Adipocyte (in vitro differentiated cells): ENCODE results near the gene MPP2.
"Not testable (repeated sequence)": the region's sequence is repeated elsewhere in the genome, so short reads cannot be mapped to it uniquely, and the experiment has no call there.

Source experiments
- DNase-seq: peaks from one replicate; pipeline ENCODE4 v3.0.0-alpha.2; 2015; ENCODE audit warnings: low read depth
- H3K27me3 ChIP-seq: replicated peaks from 2 replicates; pipeline ENCODE4 v1.7.0; 2013; ENCODE audit warnings: mild to moderate bottlenecking, low read length, moderate library complexity; ENCODE audit not compliant: control insufficient read depth, insufficient read depth
- H3K36me3 ChIP-seq: 2 replicates; pipeline ENCODE4 v1.7.0; 2013; ENCODE audit warnings: low read length, mild to moderate bottlenecking, moderate library complexity; ENCODE audit not compliant: control insufficient read depth, insufficient read depth, severe bottlenecking
- H3K4me1 ChIP-seq: 2 replicates; pipeline ENCODE4 v1.7.0; 2013; ENCODE audit warnings: mild to moderate bottlenecking, low read length, moderate library complexity; ENCODE audit not compliant: control insufficient read depth, insufficient read depth
- H3K4me3 ChIP-seq: 2 replicates; pipeline ENCODE4 v1.7.0; 2013; ENCODE audit warnings: mild to moderate bottlenecking, low read length, moderate library complexity
- H3K9ac ChIP-seq: 2 replicates; pipeline ENCODE4 v1.7.0; 2013; ENCODE audit warnings: mild to moderate bottlenecking, low read length, moderate library complexity
- H3K9me3 ChIP-seq: 2 replicates; pipeline ENCODE4 v1.7.0; 2013; ENCODE audit warnings: mild to moderate bottlenecking, low read length, moderate library complexity; ENCODE audit not compliant: control insufficient read depth

The MPP2 gene

DNA sequence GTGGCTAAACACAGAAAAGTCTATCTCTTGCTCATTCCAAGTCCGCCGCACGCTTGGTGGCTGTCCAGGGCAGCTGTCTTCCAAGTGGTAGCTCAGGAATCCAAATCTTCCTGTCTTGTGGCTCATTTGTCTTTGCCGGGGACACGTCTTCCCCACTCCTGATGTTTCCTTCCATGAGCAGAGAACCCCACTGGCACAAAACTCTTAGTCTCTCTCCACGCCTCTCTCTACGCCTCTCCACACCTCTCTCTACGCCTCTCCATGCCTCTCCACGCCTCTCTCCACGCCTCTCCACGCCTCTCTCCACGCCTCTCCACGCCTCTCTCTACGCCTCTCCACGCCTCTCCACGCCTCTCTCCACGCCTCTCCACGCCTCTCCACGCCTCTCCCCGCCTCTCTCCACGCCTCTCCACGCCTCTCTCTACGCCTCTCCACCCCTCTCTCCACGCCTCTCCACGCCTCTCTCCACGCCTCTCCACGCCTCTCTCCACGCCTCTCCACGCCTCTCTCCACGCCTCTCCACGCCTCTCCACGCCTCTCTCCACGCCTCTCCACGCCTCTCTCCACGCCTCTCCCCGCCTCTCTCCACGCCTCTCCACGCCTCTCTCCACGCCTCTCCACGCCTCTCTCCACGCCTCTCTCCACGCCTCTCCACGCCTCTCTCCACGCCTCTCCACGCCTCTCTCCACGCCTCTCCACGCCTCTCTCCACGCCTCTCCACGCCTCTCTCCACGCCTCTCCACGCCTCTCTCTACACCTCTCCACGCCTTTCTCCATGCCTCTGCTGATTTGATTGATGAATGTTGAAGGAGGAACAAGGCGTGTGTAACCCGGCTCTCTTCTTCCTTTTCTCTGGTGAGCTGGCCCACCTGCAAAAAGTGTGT is 65.0 kb downstream of the MPP2 start:
- not testable (repeated sequence) for H3K27me3 ChIP-seq, H3K4me3 ChIP-seq, H3K9me3 ChIP-seq, DNase-seq, H3K36me3 ChIP-seq
- Histone ChIP-seq H3K9ac (peak overlapping the region; percentile 0), H3K4me1 (peaks cover 32% of the 10 kb centered on the region)

DNA sequence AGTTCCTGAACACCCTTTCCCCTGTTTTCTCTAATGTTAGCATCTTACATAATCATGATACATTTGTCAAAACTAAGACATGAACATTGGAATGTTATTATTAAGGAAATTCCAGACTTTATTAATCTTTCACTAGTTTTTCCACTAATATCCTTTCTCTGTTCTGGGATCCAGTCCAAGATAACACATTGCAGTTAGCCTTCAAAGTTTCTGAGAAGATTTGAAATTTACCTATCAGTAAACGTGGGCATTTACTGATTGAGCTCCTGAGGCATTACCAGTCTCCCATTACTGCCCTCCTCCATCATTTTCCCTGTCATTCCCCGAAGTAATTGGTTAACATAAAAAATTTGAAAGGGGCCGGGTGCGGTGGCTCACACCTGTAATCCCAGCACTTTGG is 66.1 kb downstream of the MPP2 start:
- Histone ChIP-seq H3K9ac (peak overlapping the region; percentile 17), H3K27me3 (no peaks in the 10 kb centered on the region), H3K9me3 (no peaks in the 10 kb centered on the region), H3K4me3 (peak overlapping the region; percentile 64), H3K4me1 (peaks cover 27% of the 10 kb centered on the region), H3K36me3 (no peaks in the 10 kb centered on the region)
- no peak for DNase-seq

DNA sequence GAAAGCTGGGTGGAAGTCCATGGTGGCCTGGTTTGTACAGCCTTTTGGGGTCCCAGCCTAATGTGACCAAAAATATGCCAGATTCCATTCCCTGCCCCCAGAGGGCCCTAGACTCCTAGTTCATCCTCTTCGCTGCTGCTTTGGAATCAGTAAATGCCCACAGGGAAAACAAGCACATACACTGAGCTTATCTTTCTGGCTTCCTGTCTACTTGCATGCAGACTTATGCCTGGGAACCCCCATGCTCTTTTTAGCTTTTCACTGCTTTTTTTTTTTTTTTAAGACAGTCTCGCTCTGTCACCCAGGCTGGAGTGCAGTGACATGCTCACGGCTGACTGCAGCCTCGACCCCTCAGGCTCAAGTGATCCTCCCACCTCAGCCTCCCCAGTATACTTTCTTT is 66.5 kb downstream of the MPP2 start:
- Histone ChIP-seq H3K27me3 (no peaks in the 10 kb centered on the region), H3K9me3 (no peaks in the 10 kb centered on the region), H3K4me3 (peak overlapping the region; percentile 64), H3K4me1 (peaks cover 24% of the 10 kb centered on the region), H3K9ac (peak overlapping the region; percentile 17), H3K36me3 (no peaks in the 10 kb centered on the region)
- no peak for DNase-seq

DNA sequence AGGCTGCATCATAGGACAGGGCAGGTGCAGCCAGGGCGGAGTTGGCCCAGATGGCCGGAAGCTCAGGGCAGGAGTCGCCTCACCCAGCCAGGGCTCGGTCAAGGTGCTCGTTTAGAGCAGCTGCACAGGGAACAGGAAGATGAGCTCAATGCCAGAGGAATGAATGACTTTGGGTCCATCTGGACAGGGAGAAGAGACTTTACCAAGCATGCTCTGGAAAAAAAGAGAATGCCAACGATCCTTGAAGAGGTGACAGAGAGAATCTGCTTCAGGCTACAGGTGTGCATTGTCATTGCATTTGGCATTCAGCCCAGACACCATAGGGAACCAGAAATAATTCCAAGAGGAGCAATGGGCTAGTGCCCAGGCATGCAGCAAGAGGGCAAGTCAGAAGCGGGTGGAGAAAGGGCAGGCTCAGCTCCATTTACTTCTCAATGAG is 67.6 kb downstream of the MPP2 start:
- Histone ChIP-seq H3K9ac (no peak overlapping the region), H3K36me3 (no peaks in the 10 kb centered on the region), H3K27me3 (no peaks in the 10 kb centered on the region), H3K9me3 (no peaks in the 10 kb centered on the region), H3K4me1 (peaks cover 22% of the 10 kb centered on the region), H3K4me3 (no peak overlapping the region)
- DNase-seq = no peak

DNA sequence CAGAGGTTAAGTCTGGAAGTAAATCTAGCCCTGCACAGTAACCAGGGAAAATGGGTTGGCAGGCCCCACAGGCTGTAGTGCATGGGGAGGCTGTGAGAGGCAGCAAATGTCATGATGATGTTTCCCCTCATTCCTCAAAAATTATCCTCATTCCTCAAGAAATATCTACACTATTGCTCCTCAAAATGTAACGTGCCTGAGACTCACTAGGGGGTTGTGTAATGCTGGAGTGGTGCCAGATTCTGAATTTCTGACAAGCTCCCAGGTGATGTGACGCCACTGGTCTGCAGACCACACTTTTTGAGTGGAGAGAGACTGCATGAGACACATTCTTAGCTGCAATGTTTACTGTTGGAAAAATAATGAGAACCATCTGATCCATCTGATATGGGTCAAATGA is 73.2 kb downstream of the MPP2 start:
- Histone ChIP-seq H3K4me1 (peaks cover 18% of the 10 kb centered on the region), H3K27me3 (no peaks in the 10 kb centered on the region), H3K9me3 (no peaks in the 10 kb centered on the region), H3K4me3 (peak overlapping the region; percentile 81), H3K36me3 (peaks cover 22% of the 10 kb centered on the region), H3K9ac (peak overlapping the region; percentile 73)
- peak; percentile 61 for DNase-seq

DNA sequence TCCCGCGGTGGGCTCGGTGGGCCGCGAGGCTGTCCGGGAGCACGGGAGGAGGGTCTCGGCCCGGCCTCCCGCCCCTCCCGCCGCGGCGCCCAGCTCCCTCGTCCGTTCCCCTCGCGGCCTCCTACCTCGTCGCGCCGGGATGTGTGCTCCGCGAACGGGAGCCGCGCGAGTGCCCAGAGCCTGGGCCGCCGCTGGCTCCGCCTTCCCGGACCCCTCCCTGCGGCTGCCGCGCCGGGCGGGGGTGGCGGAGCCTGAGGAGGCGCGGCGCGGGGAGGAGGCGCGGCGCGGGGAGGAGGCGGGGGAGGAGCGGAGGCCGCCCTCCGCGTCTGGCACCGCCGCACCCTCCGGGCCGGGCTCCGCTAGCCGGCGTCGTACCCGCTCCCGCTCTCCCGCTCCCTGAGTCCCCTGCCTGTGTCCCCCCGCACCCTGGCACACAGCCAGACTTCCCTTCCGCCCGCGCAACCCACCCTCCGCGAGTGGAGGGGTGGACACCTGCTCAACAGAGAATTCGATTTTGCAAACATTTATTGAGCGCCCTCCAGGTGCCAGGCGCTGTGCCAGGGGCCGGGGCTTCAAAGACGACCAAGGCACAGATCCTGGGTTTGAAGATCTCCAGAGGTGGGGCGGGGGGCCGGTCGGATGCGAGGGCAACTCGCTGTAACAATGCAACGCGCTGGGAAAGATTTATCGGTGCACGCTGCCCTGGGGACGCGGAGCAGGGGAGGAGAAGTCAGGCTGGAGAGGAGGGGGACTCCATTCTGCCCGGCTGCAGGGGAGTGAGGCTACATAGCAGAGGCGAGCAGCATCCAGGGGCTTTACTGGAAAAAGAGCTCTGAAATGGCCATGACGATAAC is 74.1 kb downstream of the MPP2 start, which contains the start of gene MPP3:
Gene MPP3, minus strand, starts transcription at position 171 of the 854 bp plus-strand sequence. CDS start 1,240 bp downstream, outside the sequence.
- Histone ChIP-seq H3K4me1 (peaks cover 18% of the 10 kb centered on the region), H3K36me3 (peaks cover 31% of the 10 kb centered on the region), H3K9me3 (no peaks in the 10 kb centered on the region), H3K27me3 (no peaks in the 10 kb centered on the region), H3K4me3 (peak within 1 kb of the TSS; percentile 81), H3K9ac (peak within 1 kb of the TSS; percentile 73)
- peak; percentile 94 for DNase-seq

DNA sequence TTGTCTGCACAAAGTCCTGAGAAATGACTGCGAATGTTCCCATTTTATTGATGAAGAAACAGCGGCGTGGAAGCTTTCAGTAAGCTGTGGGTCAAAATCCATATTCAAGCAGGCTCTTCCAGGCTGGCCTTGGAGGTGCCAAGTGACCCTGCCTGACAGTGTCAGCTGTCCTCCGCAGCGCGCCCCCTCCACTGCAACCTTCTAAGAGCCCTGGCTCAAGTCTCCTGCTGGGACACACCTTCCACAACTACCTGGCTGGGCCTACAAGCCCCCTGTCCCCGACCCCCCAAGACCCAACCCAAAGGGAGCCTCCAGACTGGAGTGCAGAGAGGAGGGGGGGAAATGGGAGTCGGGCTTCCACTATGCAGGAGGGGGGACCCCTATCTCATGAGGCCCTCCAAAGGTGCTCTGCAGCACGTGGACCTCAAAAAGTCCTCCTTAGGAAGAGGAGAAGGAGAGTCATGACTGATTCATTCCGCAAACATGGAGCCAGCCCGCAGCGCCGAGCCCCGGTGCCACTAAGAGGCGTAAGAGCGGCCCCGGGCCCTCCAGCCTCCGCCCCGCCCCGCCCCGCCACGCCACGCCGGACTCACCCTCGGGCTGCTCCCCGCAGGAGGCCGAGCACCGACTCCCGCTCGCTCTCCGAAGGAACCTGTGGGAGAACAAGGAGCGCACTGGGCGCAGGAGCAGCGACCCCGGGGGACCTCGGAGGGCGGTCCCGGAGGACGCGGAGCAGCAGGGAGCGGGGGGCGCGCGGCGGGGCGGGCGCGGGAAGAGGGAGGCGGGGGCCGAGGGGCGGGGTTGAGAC is 75.0 kb downstream of the MPP2 start:
- H3K9me3 ChIP-seq = no peaks in the 10 kb centered on the region
- peak overlapping the region; percentile 81 for H3K4me3 ChIP-seq
- DNase-seq = peak; percentile 84
- peak overlapping the region; percentile 73 for H3K9ac ChIP-seq
- no peaks in the 10 kb centered on the region for H3K27me3 ChIP-seq
- peaks cover 39% of the 10 kb centered on the region for H3K36me3 ChIP-seq
- H3K4me1 ChIP-seq = peaks cover 18% of the 10 kb centered on the region

DNA sequence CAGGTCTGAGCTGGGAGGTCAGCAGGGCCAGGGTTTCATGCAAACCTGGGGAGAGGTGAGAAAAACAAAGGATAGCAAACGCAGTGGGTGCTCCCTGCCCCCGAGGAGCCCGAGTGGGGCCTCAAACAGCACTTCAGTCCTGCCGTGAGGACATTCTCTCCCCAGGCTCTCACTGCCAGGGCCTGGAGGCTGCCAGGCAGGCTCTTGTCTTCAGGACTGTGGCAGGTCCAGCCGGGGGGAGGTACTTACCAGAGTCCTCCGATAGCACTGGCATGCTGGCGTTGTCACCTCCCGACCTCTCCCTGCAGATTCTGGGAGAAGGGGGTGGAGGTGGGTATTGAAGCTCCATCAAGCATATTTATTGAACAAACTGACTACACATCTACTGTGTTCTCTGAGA is 75.7 kb downstream of the MPP2 start:
- Histone ChIP-seq H3K4me1 (peaks cover 18% of the 10 kb centered on the region), H3K9ac (no peak overlapping the region), H3K4me3 (peak overlapping the region; percentile 81), H3K27me3 (no peaks in the 10 kb centered on the region), H3K36me3 (peaks cover 39% of the 10 kb centered on the region), H3K9me3 (no peaks in the 10 kb centered on the region)
- DNase-seq = no peak

DNA sequence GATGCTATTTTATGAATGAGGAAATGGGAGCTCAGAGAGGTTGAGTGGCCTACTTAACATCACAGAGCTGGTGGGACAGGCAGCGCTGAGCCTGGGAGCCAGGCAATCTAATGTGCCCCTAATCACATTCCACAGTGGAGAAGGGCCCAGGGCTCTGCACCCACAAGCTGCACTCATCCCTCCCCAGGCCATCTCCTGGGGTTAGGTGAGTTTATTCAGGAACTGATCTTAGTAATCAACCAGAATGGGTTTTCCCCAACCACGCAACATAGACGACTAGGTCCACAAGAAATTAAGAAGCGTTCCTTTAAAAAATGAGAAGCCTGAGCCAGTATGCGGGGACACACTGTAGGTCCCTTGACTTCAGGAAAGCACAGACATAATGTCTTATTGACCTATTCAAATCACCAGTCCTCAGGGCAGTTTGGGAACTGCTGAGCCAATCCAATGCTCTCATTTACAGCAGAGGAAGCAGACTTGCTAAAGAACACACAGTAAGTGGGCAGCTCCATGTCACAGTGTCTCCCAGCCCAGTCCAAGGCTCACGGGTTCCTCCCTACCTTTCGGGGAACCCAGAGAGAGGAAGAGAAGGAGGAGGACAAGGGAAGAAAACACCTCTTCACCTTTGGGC is 76.7 kb downstream of the MPP2 start:
- H3K36me3 ChIP-seq = peaks cover 49% of the 10 kb centered on the region
- no peak for DNase-seq
- no peak overlapping the region for H3K4me3 ChIP-seq
- H3K27me3 ChIP-seq = no peaks in the 10 kb centered on the region
- H3K9me3 ChIP-seq = no peaks in the 10 kb centered on the region
- H3K9ac ChIP-seq = no peak overlapping the region
- peaks cover 18% of the 10 kb centered on the region for H3K4me1 ChIP-seq

DNA sequence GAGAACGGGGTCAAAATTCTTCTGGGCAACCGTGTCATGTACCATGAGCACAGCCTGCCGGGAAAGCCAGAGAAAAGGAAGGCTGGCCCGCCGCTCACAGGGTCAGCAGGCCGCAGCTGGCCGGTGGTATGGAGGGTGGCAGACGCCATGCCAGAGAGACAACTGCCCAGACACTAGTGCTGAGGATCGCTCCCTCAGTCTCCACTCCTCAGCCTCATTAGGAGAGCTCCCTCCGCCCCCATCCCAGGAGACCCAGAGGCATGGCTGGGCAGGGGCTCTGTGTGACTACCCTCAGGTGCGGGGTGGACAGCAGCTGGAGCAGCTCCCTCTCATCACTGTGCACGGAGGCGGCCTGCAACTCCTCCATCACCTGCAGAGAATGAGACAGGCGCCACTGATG is 77.6 kb downstream of the MPP2 start:
- Histone ChIP-seq H3K4me1 (peaks cover 18% of the 10 kb centered on the region), H3K4me3 (no peak overlapping the region), H3K36me3 (peaks cover 55% of the 10 kb centered on the region), H3K27me3 (no peaks in the 10 kb centered on the region), H3K9ac (no peak overlapping the region), H3K9me3 (no peaks in the 10 kb centered on the region)
- DNase-seq = no peak
